IPS-18c (cell line): Measurements from ENCODE around the gene CCDC112.

Experiments used
- H3K4me3 ChIP-seq: 2 replicates; pipeline ENCODE4 v1.7.0; 2013; ENCODE audit warnings: low read depth, mild to moderate bottlenecking, low read length, moderate library complexity; ENCODE audit not compliant: insufficient read depth
- H3K9me3 ChIP-seq: one replicate; pipeline ENCODE4 v1.6.1; 2013; ENCODE audit warnings: mild to moderate bottlenecking, low read length, moderate library complexity; ENCODE audit not compliant: control insufficient read depth, insufficient read depth

Gene CCDC112

DNA sequence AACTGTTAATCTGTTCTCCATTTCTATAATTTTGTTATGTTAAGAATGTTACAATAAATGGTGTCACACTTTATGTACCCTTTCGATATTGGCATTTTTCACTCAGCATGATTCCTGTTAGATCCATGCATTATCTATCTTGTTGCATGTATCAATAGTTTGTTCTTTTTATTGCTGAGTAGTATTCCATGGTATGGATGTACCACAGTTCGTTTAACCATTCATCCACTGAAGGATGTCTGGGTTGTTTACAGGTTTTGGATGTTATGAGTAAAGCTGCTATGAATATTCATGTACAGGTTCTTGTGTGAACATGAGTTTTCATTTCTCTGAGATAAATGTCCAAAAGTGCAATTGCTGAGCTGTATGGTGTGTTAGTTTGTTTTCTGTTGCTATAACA is 26.3 kb upstream of the CCDC112 start:
- Histone ChIP-seq H3K4me3 (no peak overlapping the region), H3K9me3 (no peaks in the 10 kb centered on the region)

DNA sequence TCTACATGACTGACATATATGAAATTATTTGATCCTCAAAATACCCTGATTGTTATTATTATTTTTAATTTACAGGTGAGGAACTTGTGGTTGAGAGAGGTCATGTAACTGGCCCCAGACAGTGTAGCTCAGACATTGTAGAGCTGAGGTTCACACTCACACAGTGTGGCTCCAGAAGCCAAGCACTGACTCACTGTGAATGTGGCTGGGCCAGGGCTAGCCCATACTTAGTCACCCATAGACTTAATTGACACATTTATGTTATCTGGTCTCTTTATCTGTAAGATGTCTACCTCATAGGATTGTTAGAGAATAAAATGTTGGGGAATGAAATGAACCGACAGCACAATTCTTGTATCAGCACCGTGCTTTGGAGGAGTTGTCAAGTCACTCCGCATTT is 24.9 kb upstream of the CCDC112 start:
- H3K9me3 ChIP-seq = no peaks in the 10 kb centered on the region
- no peak overlapping the region for H3K4me3 ChIP-seq

DNA sequence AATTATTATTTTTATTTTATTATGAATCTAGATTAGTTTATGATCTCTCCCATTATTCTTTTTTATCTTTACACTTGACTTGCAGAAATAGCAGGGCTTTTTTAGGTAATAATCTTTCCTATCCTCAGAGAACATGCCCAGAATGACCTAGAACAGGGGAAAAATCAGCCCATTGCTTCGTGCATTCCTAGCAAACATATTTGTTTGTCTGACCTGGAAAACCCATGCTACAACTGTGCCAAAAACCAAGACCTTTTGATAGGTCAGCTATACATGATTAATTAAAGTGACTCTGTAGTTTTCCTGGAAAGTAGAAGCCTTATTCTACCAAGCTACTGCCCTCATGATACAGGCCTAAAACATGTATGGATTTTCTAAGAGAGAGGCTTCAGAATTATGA is 24.1 kb upstream of the CCDC112 start:
- Histone ChIP-seq H3K4me3 (no peak overlapping the region), H3K9me3 (no peaks in the 10 kb centered on the region)

DNA sequence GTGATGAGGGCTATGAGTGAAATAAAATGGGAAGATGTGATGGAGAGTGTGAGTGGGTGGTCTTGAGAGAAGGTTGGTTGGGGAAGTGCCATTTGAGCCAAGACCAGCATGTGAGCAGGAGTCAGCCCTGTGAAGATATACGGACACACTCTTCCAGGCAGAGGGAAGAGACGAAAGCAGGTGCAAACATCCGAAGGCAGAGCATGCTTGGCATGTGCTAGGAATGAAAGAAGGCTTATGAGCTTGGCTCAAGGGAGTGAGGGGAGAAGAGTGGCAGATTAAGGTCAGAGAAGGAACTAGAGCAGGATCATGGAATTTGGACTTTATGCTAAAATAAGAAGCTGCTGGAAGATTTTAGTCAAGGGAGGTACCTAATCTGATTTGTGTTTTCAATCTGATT is 23.6 kb upstream of the CCDC112 start:
- H3K4me3 ChIP-seq = no peak overlapping the region
- H3K9me3 ChIP-seq = no peaks in the 10 kb centered on the region

DNA sequence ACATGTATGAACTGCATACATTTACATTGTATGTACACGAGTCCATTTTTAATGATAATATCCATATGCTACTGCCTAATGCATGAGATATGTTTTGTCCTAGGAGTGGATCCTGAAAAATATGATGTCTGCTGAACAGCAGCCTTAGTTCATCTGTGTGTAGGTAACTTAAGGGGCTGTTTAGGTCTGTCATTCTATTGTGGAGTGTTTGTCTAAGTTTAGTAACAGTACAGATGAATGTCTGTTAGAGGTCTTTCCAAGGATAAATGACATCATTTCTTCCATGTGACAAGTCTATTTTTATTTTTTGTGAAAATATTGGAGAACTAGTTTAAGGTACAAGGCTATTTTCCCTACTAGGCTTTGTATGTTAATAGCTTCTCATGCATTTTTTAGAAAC is 22.6 kb upstream of the CCDC112 start:
- Histone ChIP-seq H3K9me3 (no peaks in the 10 kb centered on the region), H3K4me3 (no peak overlapping the region)

DNA sequence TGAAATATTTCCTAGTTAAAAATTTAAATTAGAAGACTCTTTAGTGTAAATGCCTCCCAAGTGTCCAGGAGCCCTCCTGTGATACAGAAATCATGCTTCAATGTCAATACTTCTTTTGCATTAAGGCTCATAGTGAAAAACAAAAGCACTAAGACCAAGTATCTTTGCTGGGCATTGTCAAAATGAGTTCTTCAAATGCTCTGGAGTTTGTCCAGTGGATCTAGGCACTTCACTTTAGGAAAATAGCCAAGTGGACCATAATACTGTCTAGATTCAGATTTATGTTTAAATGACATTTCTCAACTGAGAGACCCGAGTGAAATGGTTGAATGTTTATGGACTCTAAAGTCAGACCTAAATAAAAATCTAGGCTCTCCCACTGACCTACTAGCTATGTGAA is 21.3 kb upstream of the CCDC112 start:
- Histone ChIP-seq H3K9me3 (no peaks in the 10 kb centered on the region), H3K4me3 (no peak overlapping the region)

DNA sequence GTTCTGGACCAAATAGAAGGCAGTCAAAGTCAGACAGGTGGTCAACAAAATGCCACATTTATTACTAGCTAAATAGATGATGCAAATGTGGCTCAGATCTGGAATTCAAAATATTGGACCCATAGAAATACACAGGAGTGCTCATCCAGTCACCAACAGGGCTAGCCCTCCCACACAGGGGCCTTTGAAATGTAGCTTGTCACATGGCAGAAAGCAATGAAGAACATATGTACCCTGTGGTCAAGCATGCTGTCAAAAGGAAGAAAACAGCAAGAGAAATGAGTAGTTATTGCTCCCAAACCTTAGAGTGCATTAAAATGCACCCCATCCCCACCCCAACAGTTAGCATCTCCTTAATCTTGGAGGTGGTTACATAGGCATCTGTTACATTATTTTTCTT is 20.9 kb upstream of the CCDC112 start:
- H3K9me3 ChIP-seq = no peaks in the 10 kb centered on the region

DNA sequence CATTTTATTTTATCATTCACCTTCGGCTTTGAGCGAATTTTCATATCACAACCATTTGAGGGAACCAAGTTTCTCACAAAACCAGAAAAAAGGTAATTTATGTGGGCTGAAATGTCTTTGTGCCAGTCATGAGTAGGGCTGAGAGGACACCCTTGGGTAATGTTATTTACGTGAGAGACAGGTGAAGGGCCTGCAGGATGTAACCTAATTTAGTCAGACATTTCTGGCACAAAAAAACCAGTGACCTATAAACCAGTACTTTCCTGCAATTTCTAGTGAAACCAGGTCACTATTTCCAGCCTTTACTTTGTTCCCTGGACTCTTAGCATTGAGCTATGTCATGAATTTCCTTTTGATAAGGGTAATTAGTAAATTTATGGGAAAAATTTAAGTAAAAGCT is 17.2 kb upstream of the CCDC112 start:
- no peak overlapping the region for H3K4me3 ChIP-seq
- H3K9me3 ChIP-seq = no peaks in the 10 kb centered on the region

More for the DNA sequence above, 20.9 kb upstream of the CCDC112 start:
- H3K4me3 ChIP-seq = no peak overlapping the region

DNA sequence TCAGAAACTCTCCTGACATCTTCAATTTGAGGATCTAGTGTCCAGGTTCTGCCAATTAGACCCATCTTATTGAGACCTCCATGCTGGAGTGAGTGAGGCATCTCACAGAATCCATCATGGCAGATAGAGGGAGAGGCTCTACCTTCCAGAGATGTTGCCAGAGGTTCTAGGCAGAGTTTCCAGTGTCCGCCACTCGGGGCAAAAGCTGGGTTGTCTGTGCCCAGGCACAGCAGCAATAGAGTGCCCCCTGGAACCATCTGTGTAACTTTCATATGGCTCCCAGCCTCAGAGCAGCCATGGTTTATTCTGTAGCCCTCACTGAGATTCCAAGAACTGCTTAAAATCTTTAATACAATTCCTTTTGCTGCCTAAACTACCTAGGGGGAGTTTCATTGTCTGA is 16.6 kb upstream of the CCDC112 start:
- Histone ChIP-seq H3K4me3 (no peak overlapping the region), H3K9me3 (no peaks in the 10 kb centered on the region)

DNA sequence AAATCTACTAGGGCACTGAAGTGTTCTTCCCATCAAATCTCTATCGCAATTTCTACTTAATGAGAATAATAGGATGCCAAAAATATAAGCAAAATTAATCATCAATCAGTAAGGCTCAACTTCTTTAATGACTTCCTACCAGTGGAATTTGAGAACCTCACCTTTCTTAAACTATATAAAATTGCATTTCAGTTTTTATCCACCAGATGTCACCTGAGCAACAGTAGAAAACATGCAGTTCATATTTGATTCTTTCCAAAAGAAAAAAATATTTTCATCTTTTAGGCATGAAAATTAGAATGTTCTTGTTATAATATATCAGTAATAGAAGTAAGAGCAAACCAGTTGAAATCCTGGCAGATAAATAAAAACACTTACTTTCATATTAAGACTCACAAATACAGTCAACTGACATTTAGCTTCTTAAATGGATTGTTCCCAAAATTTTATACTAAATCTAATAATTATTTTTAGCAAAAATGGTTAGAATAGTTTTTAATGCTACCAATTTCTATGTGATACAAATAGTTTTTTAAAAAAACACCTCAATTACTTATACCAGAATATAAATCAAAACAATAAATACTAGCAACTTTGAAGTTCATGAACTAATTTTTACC is 13.4 kb upstream of the CCDC112 start:
- Histone ChIP-seq H3K4me3 (no peak overlapping the region), H3K9me3 (no peaks in the 10 kb centered on the region)

DNA sequence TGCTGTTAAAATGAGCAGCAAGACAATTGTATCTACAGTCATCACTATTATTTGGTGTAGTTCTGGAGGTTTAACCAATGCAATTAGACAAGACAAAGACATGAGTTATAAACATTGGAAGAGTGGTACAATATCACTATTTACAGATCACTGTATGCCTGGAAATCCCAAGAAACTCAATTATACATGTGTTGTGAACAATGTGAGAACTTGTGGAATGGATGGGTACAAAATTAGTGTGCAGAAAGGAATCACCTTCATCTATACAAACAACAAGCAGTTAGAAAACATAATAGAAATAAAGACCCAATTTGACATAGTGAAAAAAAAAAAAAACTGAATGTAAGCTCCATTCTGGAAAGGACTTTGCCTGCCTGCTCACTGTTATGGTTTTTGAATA is 12.4 kb upstream of the CCDC112 start:
- no peaks in the 10 kb centered on the region for H3K9me3 ChIP-seq

DNA sequence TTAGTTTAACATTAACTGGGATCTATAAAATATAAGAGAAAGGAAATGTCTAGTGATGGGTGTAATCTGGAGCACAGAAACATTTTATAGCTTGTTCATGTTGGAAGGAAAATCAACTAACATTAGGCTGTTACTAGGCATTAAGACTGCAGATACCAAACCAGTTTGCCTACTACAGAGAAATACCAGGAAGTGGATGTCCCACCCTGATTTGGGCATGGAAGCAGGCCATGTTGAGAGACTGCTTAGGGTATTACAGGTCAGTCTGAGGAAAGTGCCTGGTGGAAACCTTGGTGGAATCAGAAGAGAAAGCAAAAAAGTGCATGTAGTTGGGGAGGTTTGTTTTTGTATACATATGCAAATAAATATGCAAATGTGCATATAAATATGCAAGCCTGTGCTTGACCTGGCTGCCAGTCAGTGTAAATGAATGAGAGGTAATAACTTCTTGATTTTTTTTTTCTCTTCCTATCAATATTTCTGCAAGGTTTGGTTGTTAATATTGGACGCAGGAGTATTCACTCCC is 9.6 kb upstream of the CCDC112 start:
- Histone ChIP-seq H3K4me3 (no peak overlapping the region), H3K9me3 (no peaks in the 10 kb centered on the region)

More for the DNA sequence above, 12.4 kb upstream of the CCDC112 start:
- H3K4me3 ChIP-seq = no peak overlapping the region

DNA sequence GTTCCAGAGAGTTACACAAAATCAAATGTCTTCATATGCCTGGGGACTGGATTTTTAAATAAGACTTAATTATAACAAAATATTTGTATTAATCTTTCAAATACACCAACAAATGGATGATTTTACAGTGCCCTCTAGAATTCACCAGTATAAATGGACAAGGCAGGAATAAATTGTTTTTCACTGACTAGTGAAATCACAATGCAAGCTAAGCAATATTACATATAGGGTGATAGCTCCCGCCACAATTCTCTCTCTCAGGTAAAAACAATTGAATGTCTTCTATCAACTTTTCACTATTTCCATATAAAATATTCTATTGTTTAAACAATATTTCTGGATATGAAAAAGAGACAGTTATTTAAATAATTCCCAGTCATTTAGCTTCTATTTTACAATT is 8.0 kb upstream of the CCDC112 start:
- no peak overlapping the region for H3K4me3 ChIP-seq
- H3K9me3 ChIP-seq = no peaks in the 10 kb centered on the region

DNA sequence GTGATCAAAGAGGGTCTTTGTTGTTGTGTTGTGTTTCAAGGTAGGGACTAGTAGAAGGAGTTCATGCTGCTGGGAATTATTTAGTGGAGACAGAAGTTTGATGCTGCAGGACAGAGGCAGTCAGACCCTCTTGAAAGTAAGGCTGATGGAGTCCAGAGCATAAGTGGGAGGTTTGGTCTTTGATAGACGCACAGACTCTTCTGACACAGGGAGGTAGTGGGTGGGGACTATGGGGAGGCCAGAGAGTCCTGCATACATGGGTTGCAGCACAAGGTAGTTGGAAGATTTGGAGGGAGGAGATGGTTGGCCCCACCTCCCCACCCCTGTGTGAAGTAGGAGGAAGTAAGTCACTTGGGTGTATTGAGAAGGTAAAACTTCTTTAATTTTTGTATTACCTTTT is 2.4 kb upstream of the CCDC112 start:
- no peaks in the 10 kb centered on the region for H3K9me3 ChIP-seq
- no peak overlapping the region for H3K4me3 ChIP-seq

DNA sequence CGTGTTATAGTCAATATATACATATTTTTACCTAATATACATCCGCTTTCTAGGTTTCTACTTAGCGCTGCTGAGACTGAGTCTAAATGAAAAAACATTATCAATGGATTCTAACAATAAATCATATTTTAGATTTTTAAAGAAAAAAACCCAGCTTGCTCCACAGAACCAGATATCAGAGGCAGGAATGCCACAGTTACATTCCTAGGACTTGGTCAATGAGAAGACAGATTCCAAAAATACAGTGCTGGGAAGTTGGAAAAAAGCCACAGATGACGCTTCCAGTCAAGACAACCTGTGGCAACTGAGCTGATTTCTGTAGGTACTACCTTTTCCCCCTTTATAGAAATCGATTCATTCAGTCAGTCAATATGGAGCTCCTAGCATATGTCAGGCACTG is 577 bp upstream of the CCDC112 start:
- Histone ChIP-seq H3K9me3 (no peaks in the 10 kb centered on the region), H3K4me3 (no peak overlapping the region)

DNA sequence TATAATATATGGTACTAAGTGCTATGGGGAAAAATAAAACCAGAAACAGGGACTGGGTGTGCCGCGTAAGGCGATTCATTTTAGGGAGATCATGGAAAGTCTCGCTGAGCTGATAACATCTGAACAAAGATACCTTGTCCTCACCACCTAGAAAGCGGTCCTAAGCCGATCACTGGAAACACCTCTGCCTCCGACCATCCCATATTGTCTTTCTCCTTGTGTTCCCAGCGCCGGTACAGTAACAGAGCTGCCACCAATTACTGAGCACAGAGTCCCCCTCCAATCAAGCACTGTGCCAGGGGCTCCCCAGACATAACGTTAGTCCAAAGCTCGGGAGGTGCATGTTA is 704 bp downstream of the CCDC112 start:
- no peaks in the 10 kb centered on the region for H3K9me3 ChIP-seq
- H3K4me3 ChIP-seq = peak overlapping the region; percentile 88

DNA sequence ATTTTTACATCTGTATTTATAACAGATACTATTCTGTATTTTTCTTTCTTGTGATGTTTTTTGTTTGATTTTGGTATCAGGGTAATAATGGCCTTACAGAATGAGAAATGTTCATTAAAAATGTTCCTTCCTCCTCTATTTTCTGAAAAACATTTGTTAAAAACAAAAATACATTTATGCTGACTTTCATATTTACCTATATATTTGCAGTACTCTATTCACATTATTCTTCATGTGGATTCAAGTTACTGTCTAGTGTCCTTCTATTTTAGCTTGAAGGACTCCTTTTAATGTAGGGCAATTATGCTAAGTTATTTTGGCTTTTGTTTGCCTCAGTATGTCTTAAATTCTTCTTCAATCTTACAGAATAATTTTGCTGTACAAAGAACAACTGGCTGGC is 5.1 kb downstream of the CCDC112 start:
- Histone ChIP-seq H3K9me3 (no peaks in the 10 kb centered on the region), H3K4me3 (no peak overlapping the region)

DNA sequence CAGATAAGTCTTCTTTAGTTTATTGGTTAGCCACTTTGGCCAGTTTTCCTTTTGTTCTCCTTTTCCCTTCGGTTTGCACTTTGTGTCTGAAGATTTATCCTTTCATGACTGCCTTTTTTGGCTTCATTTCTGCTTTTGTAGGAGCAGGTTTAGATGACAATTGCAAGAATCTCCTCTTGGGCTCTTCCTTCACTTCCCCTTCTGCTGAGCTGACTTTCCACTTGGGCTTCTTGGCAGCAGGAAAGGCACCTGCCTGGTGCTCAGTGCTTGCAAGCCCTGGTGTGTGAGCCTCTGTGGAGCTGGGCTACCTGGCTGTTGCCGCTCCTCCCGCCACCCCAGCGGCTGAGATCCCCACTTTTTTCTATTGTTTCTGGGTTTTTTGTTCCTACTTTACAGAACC is 7.3 kb downstream of the CCDC112 start:
- Histone ChIP-seq H3K9me3 (no peaks in the 10 kb centered on the region), H3K4me3 (no peak overlapping the region)

DNA sequence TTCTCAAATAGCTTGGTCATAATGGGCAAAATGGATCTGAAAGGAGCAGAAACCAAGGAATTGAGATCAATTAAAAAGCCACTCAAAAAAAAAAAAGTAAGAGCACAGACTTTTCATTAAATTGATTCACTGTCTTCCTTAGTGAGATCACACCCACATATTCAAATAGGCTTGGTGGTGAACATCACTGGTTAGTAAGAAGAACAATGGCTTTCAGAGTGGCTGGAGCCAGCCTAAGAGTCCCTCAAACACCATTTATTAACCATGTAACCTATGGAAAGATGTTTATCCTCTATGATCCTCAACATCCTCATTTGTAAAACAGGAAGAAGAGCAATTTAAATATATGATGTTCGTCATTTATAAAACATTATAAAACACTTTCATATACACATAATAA is 12.4 kb downstream of the CCDC112 start:
- Histone ChIP-seq H3K4me3 (no peak overlapping the region), H3K9me3 (no peaks in the 10 kb centered on the region)
